ENCODE results near the gene CACNA1I.

The CACNA1I gene

GRCh38 chr22:39536711-39537110 is 33.8 kb upstream of the CACNA1I start:
- no peak for DNase-seq

- DNase-seq, result no peak
Observed at GRCh38 chr22:39537975-39538374, 32.6 kb upstream of the CACNA1I start.

DNA sequence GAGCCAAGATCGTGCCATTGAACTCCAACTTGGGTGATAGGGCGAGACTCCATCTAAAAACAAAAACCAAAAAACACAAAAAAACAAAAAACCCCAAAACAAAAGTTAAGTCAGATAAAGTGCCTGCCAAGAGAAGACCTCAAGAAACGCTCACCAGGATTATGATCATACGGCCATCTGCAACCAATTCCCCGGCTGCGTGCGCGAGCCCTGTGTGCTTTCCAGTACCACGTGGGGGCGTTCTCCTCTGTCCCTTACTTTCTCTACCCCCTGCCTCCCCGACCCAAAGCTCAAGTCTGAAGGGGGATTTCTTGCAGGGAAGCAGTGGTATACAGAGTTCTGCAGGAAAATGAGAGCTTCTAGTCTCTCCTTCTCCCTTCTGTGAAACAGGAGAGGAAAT is 27.5 kb upstream of the CACNA1I start:
- no peak for DNase-seq

DNA sequence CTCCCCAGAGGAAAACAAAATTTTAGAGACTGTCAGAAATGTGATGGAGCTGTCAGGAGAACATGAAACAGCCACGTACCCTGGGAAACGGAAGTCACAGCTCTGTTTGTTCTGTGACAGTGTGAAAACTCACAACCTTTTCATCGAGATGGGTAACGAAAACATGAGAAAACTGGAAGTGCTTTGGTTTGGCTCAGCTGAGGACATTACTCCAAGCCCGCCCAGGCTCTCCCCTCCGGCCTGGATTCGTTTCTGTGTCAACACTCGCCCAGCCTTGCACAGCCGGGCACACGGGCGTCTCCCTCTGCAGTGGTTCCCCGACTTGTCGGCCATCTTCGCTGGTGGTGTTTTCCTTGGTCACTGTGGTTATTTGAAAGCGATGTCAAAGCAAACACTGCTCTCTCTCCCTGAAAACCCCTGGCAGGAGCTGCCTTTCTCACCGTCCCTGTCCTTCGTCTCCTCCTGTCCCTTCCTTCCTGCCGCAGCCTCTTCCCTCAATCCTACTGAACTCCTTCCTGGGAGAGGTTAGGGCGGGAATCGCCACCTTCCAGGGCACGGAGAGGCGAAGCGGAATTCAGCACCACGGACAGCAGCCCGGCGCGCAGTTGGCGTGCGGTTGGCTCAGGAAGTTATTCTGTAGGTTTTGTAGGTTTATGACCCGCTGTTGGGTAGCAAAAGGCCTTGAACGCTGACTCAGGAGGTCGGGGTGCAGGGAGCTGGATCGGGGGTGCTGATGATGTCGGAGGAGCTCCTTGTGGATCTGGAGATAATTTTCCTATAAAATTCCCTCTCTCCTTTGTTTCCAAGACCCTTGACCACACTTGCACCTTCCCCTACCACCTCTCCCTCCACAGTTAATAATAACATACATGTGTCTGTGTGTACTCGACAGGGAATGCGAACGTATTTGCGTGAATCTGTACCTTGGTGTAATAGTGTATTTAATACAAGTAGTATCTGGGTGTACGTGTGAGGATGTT is 24.9 kb upstream of the CACNA1I start:
- DNase-seq, result peak; percentile 40

DNA sequence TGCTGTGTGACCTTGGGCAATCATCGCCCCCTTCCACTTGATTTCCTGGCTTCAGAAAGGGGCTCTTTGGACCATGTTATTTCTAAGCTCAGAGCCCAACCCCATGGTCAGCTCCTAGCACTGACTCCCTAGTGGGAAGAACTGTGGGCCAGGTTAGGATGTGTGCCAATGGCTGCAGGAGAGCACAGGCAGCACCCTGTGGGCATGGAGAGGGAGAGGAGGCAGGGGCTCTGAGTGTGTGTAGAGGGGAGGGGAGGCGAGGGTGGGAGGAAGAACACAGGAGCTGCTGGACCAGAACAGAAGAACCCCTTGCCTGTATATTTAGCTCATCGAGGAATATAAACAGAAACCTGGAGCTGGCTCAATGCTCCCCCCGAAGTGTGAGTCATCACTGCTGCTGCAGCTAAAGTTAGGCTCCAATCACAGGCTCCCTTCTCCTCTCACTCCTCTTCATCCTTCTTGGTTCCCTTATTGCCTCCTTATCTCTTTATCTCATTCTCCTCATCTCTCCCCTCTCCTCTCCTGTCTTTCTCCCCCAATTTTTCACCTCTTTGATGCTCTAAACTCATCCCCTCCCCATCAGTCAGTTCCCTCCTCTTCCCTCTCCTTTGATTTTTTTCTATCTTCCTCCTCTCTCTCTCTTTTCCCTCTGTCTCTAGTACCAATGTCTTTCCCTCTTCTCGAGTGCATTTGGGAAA is 23.5 kb upstream of the CACNA1I start:
- no peak for DNase-seq

DNA sequence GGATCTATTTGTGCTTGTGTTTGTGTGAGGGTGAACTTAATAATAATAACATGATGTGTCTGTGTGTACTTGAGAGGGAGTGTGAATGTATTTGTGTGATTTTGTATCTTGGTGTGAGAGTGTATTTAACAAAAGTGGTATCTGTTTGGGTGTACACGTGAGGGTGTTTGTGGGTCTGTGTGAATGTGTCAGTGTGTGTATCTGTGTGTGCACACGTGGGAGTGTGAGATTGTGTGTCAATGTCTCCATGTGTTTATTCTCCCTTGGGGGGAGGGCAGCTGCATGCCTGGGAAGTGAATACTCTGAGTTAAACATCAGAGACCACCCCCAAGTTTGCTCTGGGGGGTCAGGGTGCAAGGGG is 23.0 kb upstream of the CACNA1I start:
- DNase-seq, result no peak

DNA sequence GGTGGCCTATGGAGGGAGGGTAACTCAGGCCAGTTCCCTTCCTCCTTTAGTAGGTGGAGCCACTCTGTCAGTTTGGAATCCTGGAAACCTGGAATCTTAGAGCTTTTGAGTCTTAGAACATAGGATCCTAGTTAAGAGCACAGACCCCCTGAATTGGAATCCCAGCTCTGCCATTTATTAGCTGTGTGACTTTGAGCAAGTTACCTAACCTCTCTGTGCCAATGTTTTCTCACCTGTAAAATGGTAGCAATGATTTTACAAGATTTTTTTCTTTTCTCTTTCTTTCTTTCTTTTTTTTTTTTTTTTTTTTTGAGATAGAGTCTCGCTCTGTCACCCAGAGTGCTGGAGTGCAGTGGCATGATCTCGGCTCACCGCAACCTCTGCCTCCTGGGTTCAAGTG is 17.1 kb upstream of the CACNA1I start:
- no peak for DNase-seq

- no peak for DNase-seq
Observed at GRCh38 chr22:39554151-39554550, 16.4 kb upstream of the CACNA1I start.

GRCh38 chr22:39556970-39557841 is 13.3 kb upstream of the CACNA1I start:
- no peak for DNase-seq

GRCh38 chr22:39558254-39558727 is 12.3 kb upstream of the CACNA1I start:
- no peak for DNase-seq

GRCh38 chr22:39558950-39559349 is 11.6 kb upstream of the CACNA1I start:
- DNase-seq, result no peak

- DNase-seq, result no peak
Observed at GRCh38 chr22:39559456-39560105, 11.0 kb upstream of the CACNA1I start.

DNA sequence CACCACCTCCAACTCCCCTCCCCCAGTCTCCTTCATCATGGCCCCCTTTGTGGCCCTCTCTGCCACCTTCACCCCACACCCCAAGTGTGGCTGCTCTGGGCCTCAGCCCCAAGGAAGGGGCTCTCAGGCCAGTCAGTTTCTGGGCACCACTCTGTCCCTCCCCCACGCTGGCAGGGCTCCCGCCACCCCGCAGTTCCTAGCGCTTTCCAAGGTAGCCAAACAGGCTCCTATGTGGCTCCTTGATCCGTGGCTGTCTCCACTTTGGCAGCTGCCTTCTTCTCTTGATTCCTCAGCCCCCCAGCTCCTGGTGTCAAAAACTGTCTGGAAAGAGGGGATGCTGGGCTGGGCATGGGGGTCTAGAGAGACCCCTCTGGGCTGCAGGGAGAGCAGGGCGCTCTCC is 10.4 kb upstream of the CACNA1I start:
- DNase-seq, result no peak

DNA sequence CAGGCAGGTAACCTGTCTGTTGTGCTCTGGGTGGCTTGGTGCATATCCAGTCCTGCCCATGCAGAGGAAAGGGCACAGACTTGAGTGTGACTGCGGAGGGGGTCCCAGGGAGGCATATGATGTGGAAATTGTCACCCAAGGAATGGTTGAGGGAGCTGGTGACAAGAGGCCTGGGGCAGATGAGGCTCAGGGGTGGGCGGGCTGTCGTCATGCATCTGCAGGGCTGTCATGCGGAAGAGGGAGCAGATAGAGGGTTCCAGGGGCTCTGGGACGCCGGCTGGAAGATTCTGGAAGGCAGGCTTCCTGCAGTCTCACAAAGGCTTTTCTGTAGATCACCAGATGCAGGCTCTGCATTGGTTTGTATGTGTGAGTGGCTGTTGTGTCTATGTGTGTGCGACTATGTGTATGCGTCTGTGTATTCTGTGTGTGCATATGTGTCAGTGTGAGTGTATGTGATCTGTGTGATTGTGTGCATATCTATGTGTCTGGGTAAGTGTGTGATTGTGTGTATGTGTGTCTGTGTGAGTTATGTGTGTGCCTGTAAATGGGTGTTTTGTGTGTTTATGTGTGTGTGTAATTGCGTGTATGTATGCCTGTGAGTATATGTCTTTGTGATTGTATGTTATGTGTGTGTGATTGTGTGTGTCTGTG is 7.6 kb upstream of the CACNA1I start:
- DNase-seq, result no peak

DNA sequence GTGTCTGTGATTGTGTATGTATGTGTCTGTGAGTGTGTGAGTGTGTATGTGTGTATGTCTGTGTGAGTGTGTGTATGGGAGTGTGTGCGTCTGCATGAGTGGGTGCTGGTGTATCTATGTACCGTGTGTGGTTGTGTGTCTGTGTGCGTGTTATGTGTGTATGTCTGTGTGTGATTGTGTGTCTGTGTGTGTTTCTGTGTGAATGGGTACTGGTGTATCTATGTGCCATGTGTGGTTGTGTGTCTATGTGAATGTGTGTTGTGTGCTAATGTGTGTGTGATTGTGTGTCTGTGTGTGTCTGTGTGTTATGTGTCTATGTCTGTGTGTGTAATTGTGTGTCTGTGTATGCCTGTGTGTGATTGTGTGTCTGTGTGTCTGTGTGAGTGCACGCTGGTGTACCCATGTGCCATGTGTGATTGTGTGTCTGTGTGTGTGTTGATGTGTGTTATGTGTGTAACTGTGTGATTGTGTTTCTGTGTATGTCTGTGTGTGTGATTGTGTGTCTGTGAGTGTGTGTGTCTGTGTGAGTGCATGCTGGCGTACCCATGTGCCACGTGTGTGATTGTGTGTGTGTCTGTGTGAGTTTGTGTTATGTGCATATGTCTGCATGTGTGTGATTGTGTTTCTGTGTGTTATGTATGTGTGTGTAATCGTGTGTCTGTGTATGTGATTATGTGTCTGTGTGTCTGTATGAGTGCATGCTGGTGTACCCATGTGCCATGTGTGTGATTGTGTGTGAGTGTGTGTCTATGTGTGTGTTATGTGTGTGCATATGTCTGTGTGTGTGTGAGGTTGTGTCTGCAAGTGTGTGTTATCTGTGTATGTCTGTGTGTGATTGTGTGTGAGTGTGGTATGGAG is 6.8 kb upstream of the CACNA1I start:
- DNase-seq, result no peak

GRCh38 chr22:39565414-39565944 is 5.1 kb upstream of the CACNA1I start:
- no peak for DNase-seq

GRCh38 chr22:39567135-39567946 is 3.2 kb upstream of the CACNA1I start:
- DNase-seq, result no peak

DNA sequence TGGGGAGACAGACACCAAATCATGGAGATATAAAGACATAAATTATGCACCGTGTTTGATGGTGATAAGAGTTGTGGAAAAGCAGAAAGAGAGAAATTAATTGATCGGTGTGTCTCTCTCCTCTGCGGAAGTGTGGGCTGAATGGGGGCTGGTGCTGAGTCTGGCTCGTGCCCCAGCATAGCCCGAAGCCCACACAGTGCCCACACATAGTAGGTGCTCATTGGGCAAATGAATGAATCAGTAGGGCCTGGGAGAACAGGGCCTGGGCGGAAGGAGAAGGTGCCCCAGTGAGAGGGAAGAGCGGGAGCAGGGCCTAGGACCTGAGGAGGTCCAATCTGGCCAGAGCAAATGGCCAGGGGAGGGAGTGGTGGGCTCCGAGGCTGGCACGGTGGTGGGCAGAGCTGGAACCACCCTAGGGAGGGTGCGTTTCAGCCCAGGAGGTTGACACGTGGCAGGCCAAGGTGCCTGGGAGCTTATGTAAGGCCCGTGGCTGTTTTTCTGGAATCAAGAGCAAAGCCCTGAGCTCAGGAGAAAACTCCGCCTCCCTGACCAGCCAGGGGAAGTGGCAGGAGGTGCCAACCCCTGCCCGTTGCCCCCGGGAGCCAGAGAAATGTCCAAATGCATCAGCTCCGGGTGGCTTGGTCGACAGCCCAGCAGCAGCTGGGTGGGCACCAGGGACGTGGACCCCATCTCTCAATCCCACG is 2.1 kb upstream of the CACNA1I start:
- DNase-seq, result no peak

GRCh38 chr22:39569066-39569465 is 1.5 kb upstream of the CACNA1I start:
- DNase-seq, result no peak

Measured in NCI-H226 (cell line).